ENCODE data around the gene RIN1. TPM values are rescaled to one million over a fixed set of nuclear protein-coding genes. Genes with fewer than 3 reads are reported as not detected.

RIN1 gene
- total and polyA plus RNA-seq, 2 experiments from 2014 or later: 1.9 to 9.4 TPM

- no peak for TF ChIP-seq CTCF (IDR thresholded peaks at IDR 0.05; ENCODE audit: low read depth, low read length)
Observed at GRCh38 chr11:66346476-66347424, 10.5 kb upstream of the RIN1 start.

GRCh38 chr11:66345316-66345649, 9.0 kb upstream of the RIN1 start:
- Histone ChIP-seq H3K9me3 (ENCODE audit: low read depth) (no peaks in the 10 kb centered on the region), H3K27me3 (no peaks in the 10 kb centered on the region), H3K36me3 (peaks cover 10% of the 10 kb centered on the region), H3K4me1 (ENCODE audit: low read depth) (peaks cover 14% of the 10 kb centered on the region), H3K27ac (peak overlapping the region; percentile 85), H3K4me3 (peak overlapping the region; percentile 70)
- no peak for TF ChIP-seq CTCF (IDR thresholded peaks at IDR 0.05; ENCODE audit: low read depth, low read length)
- DNase-seq (ENCODE audit: low read depth in 1 of 2, low spot score in 1 of 2): no peak

More at GRCh38 chr11:66346476-66347424, 10.5 kb upstream of the RIN1 start:
- peak overlapping the region; percentile 88 for H3K27ac ChIP-seq
- H3K4me3 ChIP-seq: peak overlapping the region; percentile 70
- no peaks in the 10 kb centered on the region for H3K9me3 ChIP-seq (ENCODE audit: low read depth)
- no peak for DNase-seq (ENCODE audit: low read depth in 1 of 2, low spot score in 1 of 2)
- H3K27me3 ChIP-seq: no peaks in the 10 kb centered on the region
- H3K36me3 ChIP-seq: no peaks in the 10 kb centered on the region
- H3K4me1 ChIP-seq (ENCODE audit: low read depth): peaks cover 14% of the 10 kb centered on the region

- Histone ChIP-seq H3K4me3 (peak within 1 kb of the TSS; percentile 70), H3K4me1 (ENCODE audit: low read depth) (peaks cover 14% of the 10 kb centered on the region), H3K36me3 (peaks cover 12% of the 10 kb centered on the region), H3K27me3 (no peaks in the 10 kb centered on the region), H3K27ac (peak within 1 kb of the TSS; percentile 85), H3K9me3 (ENCODE audit: low read depth) (no peaks in the 10 kb centered on the region)
- TF ChIP-seq CTCF (IDR thresholded peaks at IDR 0.05; ENCODE audit: low read depth, low read length): no peak
- peak; percentile 98 for DNase-seq (ENCODE audit: low read depth in 1 of 2, low spot score in 1 of 2)
Observed at GRCh38 chr11:66344550-66345315, 8.5 kb upstream of the RIN1 start, which contains the start of gene BRMS1. TSS of gene BRMS1 (minus strand) at chr11:66345104. CDS start at chr11:66342234, 2,870 bp downstream.

- Histone ChIP-seq H3K4me1 (ENCODE audit: low read depth) (peaks cover 14% of the 10 kb centered on the region), H3K36me3 (peaks cover 12% of the 10 kb centered on the region), H3K27ac (no peak overlapping the region), H3K4me3 (no peak overlapping the region), H3K9me3 (ENCODE audit: low read depth) (no peaks in the 10 kb centered on the region), H3K27me3 (no peaks in the 10 kb centered on the region)
- no peak for TF ChIP-seq CTCF (IDR thresholded peaks at IDR 0.05; ENCODE audit: low read depth, low read length)
- DNase-seq (ENCODE audit: low read depth in 1 of 2, low spot score in 1 of 2): no peak
Observed at GRCh38 chr11:66343176-66343575, 6.9 kb upstream of the RIN1 start.

- Histone ChIP-seq H3K27me3 (no peaks in the 10 kb centered on the region), H3K36me3 (peaks cover 12% of the 10 kb centered on the region), H3K27ac (no peak overlapping the region), H3K9me3 (ENCODE audit: low read depth) (no peaks in the 10 kb centered on the region), H3K4me1 (ENCODE audit: low read depth) (peaks cover 14% of the 10 kb centered on the region), H3K4me3 (no peak overlapping the region)
- TF ChIP-seq CTCF (IDR thresholded peaks at IDR 0.05; ENCODE audit: low read depth, low read length): no peak
- DNase-seq (ENCODE audit: low read depth in 1 of 2, low spot score in 1 of 2): no peak
Observed at GRCh38 chr11:66341502-66342126, 5.4 kb upstream of the RIN1 start.
